Activated CD8-positive, alpha-beta memory T cell treated with anti-CD3 and anti-CD28 coated beads, Interleukin-2, amount 50 U/mL, for 24 hours (primary cell): ENCODE measurements around the gene CCP110.

ENCODE experiments used
- DNase-seq: peaks from one replicate; pipeline ENCODE4 v3.0.0-alpha.2; 2020; ENCODE audit errors: extremely low read depth

Gene CCP110

GRCh38 chr16:19599968-19600716 lies 76.4 kb downstream of the CCP110 start:
- no peak for DNase-seq

- no peak for DNase-seq
Measured at GRCh38 chr16:19601083-19601976, 77.6 kb downstream of the CCP110 start.
